ENCODE results near the gene EYA3.

The EYA3 gene

GRCh38 chr1:28062806-28063205 is 25.6 kb downstream of the EYA3 start:
- DNase-seq (ENCODE audit: low read depth), result peak; percentile 27
- H3K4me3 ChIP-seq (ENCODE audit: control insufficient read depth, low read depth, low read length), result no peak overlapping the region
- no peak for TF ChIP-seq CTCF (conservative IDR thresholded peaks at IDR 0.05; ENCODE audit: control insufficient read depth, insufficient read depth, low read depth, low read length)

GRCh38 chr1:28058971-28059878 is 29.2 kb downstream of the EYA3 start:
- no peak for TF ChIP-seq CTCF (conservative IDR thresholded peaks at IDR 0.05; ENCODE audit: control insufficient read depth, insufficient read depth, low read depth, low read length)
- no peak for DNase-seq (ENCODE audit: low read depth)
- no peak overlapping the region for H3K4me3 ChIP-seq (ENCODE audit: control insufficient read depth, low read depth, low read length)

GRCh38 chr1:28058168-28058567 is 30.2 kb downstream of the EYA3 start:
- no peak overlapping the region for H3K4me3 ChIP-seq (ENCODE audit: control insufficient read depth, low read depth, low read length)
- no peak for TF ChIP-seq CTCF (conservative IDR thresholded peaks at IDR 0.05; ENCODE audit: control insufficient read depth, insufficient read depth, low read depth, low read length)
- DNase-seq (ENCODE audit: low read depth), result no peak

GRCh38 chr1:28056129-28056925 is 32.1 kb downstream of the EYA3 start:
- no peak for TF ChIP-seq CTCF (conservative IDR thresholded peaks at IDR 0.05; ENCODE audit: control insufficient read depth, insufficient read depth, low read depth, low read length)
- DNase-seq (ENCODE audit: low read depth), result no peak
- no peak overlapping the region for H3K4me3 ChIP-seq (ENCODE audit: control insufficient read depth, low read depth, low read length)

GRCh38 chr1:28050776-28051175 is 37.6 kb downstream of the EYA3 start:
- no peak for TF ChIP-seq CTCF (conservative IDR thresholded peaks at IDR 0.05; ENCODE audit: control insufficient read depth, insufficient read depth, low read depth, low read length)
- DNase-seq (ENCODE audit: low read depth), result no peak
- no peak overlapping the region for H3K4me3 ChIP-seq (ENCODE audit: control insufficient read depth, low read depth, low read length)

GRCh38 chr1:28046716-28047115 is 41.7 kb downstream of the EYA3 start:
- TF ChIP-seq CTCF (conservative IDR thresholded peaks at IDR 0.05; ENCODE audit: control insufficient read depth, insufficient read depth, low read depth, low read length), result no peak
- no peak overlapping the region for H3K4me3 ChIP-seq (ENCODE audit: control insufficient read depth, low read depth, low read length)
- no peak for DNase-seq (ENCODE audit: low read depth)

All from fibroblast of mammary gland (primary cell).